Midbrain (tissue), 1 donor: ENCODE measurements around the gene BEGAIN.

ENCODE experiments used
- DNase-seq: peaks from one replicate; lab custom pipeline; 2025; lab: John Stamatoyannopoulos, UW

BEGAIN gene

DNA sequence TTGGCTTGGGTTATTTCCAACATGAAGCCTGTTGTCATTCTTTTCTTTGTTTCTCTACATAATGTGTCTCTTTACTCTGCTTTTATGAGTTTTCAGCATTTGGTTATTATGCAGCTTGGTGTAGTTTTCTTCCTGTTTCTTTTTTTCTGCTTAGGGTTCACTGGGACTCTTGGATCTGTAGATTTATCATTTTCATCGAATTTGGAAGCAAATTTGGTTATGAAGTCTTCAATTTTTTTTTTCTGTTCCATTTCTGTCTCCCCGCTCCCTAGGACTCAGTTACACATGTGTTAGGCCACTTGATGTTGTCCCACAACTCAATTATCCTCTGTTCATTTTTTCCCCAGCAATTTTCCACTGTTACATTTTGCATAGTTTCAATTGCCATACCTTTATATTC is 13.8 kb upstream of the BEGAIN start:
- DNase-seq: no peak

DNA sequence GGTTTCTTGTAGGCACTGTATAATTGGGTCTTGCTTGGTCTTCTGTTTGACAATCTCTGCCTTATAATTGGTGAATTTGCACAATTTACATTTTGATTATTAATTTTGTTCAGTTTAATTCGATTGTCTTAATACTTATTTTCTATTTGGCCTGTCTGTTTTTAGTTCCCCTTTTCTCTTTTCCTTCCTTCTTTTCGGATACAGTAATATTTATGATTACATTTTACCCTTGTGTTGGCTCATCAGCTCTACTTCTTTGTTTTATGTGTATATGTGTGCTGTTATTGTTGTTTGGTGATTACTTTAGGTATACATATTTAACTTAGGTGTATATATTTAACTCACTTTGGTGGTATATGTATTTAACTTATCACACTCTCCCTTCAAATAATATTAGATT is 12.8 kb upstream of the BEGAIN start:
- DNase-seq: no peak

DNA sequence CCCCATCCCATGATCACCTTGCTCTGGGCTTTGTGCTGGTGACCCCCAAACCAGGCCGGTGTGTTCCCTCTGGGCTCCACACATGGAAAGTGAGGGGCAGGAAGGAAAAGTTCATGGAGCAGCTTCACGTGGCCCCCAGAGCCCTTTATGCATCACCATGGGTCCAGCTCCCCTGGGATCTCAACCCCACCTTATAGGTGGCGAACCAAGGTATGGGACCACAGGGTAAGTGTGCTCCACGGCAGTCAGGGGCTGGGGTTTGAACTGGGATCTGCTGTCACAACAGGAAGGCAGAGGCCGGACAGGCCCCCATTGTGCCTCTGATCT is 7.4 kb upstream of the BEGAIN start:
- DNase-seq: no peak

GRCh38 chr14:100593751-100594624 is 6.8 kb upstream of the BEGAIN start:
- DNase-seq: no peak

- no peak for DNase-seq
These were observed 5.8 kb upstream of the BEGAIN start for GRCh38 chr14:100592972-100593371.

GRCh38 chr14:100592461-100592891 is 5.3 kb upstream of the BEGAIN start:
- no peak for DNase-seq

GRCh38 chr14:100591453-100592371 is 4.5 kb upstream of the BEGAIN start:
- no peak for DNase-seq

DNA sequence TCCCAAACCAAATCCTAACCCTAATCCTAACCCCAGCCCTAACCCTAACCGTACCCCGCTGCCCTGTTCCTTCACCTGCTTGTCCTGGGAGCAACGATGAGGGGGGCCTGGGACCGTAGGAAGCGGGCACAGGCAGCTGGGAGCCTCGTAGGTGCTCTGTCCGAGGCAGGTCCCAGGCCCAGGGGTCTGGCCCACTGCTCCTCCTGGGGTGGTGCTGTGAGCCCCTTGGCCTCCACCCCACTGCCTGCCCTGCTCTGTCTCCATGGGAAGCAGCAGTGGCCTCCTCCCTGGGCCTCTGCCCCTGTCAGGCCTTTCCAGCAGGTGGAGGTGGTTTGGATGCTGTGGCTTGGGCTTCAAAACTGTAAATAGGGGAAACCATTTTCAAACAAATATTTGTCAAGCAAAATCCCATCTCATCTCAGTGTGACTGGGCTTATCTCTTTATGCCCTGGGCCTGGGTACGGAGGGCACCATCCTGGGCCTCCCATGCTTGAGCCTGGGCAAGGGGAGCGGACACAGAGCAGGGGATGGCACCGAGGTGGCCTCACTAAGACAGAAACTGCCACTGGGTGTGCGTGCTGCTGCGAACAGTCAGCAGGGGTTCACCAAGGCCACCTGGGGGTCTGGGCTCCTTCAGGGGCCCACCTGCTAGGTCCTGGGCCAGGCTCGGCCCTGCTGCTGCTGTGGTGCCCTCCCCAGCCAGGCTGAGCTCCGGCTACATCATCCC is 3.7 kb upstream of the BEGAIN start:
- no peak for DNase-seq

- DNase-seq: no peak
These were observed 2.7 kb upstream of the BEGAIN start for GRCh38 chr14:100589760-100590469.

- DNase-seq: no peak
These were observed 2.0 kb upstream of the BEGAIN start for GRCh38 chr14:100589071-100589759.

GRCh38 chr14:100588671-100589070 is 1.5 kb upstream of the BEGAIN start:
- no peak for DNase-seq

DNA sequence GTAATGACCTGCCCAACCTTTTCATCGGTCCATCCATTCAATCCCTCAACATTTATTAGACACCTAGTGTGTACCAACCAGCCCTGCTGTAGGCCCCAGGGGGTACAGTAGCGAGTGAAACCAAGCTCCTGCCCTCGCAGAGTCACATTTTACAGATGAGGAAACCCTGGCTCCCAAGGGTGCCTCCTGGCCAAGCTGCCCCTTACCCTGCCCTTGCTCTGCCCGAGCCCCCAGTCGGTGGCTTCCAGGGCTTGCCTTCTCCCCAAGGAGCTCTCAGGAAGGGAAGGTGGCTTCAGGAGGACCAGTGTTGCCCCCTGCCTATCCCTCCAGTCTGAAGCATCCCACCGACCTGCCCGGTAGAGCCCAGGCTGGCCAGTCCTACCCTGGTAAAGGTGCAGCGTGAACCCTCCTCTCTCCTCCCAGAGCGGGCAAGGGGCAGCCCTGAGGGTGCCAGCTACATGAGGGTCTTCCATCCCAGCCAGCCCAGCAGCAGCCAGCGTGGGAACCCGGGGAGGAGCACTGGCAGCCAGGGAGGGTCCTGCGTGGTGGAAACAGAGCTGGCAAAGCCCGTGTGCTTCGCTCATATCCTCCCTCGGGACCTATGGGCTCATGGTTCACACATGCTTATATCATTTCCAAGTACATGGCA is 670 bp upstream of the BEGAIN start:
- DNase-seq: no peak

- no peak for DNase-seq
These were observed 673 bp downstream of the BEGAIN start for GRCh38 chr14:100586403-100587085.

- no peak for DNase-seq
These were observed 1.1 kb downstream of the BEGAIN start for GRCh38 chr14:100586153-100586402.

GRCh38 chr14:100585448-100586152 is 1.6 kb downstream of the BEGAIN start:
- DNase-seq: no peak

- no peak for DNase-seq
These were observed 2.9 kb downstream of the BEGAIN start for GRCh38 chr14:100584056-100585031.

DNA sequence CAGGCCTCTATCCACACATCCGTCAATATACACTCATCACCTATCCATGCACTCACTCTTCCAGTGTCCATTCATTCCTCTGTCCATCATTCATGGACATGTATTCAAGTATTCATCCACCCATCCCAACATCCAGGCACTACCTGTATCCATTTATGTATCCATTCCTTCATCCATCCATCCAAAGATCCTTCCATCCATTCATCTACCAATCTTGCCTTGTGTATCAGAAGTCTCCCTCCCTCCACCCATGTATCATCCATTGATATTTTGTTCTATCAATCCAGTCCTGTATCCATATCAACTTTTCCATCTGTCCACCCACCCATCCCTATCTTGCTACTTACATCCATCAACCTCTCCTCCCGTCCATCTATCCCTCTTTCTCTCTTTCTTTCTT is 4.0 kb downstream of the BEGAIN start:
- DNase-seq: no peak

DNA sequence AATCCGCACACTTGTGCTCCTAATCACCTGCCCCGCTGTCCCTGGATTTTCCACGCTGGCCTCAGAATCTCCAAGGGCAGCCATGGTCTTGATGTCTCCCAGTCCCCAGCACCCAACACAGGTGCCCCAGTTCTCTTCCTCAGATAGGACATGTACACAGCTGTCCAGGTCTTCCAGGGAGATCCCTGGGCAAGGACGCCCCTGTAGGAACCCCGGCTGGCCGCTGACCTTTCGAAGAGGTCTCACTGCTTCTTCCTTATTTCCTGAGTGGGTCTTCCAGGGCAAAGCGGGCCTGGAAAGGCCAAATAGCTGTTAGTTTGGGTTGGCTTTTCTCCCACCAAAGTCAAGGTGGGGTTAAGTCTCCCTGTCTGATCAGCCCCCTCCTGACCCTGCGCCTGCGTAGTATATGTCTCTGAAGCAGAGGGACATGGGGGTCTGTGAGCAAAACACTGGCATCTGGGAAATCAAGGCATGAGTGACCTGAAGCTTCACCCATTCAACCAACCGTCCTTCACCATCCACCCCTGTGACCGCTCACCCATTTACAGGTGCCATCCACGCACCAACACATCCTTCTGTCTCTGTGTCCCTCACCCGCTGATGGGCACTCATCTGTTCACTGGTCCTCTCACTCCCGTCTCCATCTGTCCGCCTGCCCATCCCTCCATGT is 4.6 kb downstream of the BEGAIN start:
- DNase-seq: no peak
